Fibroblast of skin of right biceps (primary cell): Measurements from ENCODE around the gene AKAP7.
"Not testable (repeated sequence)": the region's sequence is repeated elsewhere in the genome, so short reads cannot be mapped to it uniquely, and the experiment has no call there.

Experiments
- DNase-seq: peaks from one replicate; pipeline ENCODE4 v3.0.0-alpha.2; 2013

Gene AKAP7

DNA sequence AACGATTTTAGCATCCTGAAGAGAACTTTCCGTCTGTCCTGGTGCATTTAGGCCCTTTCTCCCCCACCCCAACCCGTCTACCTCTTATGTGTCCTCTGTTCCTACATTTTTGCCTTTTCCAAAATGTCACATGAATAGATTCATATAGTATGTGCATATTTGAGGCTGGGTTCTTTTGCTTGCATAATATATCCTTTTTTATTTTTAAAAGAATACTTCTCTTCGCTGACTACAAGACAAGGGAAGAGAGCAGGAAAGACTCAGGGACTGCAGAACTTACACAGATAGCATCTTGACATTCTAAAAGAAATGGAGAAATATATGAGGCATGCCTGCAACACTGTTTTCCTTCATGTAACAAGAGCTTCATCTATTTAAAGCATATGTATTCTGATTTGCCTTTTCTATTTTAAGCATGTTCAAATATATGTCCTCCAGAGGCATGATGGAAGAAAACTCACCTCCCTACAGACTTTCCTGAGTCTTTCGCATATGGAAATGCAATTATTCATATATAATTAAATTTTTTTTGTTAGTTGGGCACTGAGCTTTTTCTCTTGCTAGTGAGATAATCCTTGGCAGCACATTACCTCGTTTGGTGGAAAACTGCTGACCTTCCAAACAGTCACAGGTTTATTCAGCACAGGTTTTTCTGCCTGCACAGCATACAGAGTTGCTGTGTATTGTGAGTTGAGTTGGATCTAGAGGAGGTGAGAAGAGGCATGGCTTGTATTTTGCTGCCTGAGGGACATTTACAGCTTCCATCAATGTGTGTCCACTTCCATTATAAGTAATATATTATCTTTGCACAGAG lies 170.0 kb downstream of the AKAP7 start:
- DNase-seq, result no peak

DNA sequence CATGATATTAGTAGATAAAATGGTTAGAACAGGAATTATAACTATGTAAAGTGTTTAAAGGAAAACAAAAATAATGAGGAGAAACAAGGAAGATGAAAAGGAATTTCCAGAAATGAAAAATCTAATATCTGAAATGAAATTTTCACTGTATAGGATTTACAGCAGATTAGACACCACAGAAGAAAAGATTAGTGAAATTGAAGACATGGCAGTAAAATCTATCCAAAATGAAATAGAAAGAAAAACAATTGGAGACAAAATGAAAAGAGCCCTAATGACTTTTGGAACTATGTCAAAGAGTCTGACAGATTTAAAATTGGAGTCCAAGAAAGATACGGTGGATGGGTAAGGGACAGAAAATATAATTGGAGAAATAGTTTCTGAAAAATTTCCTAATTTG lies 174.2 kb downstream of the AKAP7 start:
- DNase-seq, result no peak

DNA sequence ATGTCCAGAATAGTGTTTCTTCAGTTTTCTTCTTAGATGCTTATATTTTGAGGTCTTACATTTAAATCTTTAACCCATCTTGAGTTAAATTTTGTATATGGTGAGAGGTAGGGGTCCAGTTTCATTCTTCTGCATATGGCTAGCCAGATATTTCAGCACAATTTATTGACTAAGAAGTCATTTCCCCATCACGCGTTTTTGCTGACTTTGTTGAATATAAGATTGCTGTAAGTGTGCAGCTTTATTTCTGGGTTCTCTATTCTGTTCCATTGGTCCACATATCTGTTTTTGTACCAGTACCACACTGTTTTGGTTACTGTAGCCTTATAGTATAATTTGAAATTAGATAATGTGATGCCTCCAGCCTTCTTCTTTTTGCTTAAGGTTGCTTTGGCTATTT lies 179.6 kb downstream of the AKAP7 start:
- DNase-seq, result no peak

DNA sequence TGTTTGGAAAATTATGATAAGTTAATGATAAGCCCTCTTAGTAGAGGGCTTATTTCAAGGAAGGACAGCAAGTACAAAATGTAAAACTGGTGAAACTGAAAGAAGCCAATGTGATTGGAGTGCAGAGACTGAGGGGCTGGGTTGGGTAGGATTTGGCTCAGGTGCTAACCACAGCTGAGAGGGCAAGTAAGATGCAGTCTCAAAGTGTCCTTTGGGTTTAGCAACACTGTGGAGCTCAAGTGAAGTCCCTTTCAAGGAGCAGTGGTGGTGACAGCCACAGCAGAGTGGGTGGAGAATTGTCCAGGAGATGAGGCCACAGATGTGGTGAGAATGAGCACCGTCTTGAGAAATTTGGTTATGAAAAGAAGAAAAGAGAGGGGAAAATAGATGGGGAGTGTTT lies 181.4 kb downstream of the AKAP7 start:
- no peak for DNase-seq

GRCh38 chr6:131317516-131317915 lies 182.2 kb downstream of the AKAP7 start:
- DNase-seq, result no peak

- no peak for DNase-seq
Observed at GRCh38 chr6:131321589-131321988, 186.3 kb downstream of the AKAP7 start.

GRCh38 chr6:131322125-131322524 lies 186.9 kb downstream of the AKAP7 start:
- no peak for DNase-seq

- DNase-seq, result not testable (repeated sequence)
Observed at GRCh38 chr6:131325669-131326068, 190.4 kb downstream of the AKAP7 start.

DNA sequence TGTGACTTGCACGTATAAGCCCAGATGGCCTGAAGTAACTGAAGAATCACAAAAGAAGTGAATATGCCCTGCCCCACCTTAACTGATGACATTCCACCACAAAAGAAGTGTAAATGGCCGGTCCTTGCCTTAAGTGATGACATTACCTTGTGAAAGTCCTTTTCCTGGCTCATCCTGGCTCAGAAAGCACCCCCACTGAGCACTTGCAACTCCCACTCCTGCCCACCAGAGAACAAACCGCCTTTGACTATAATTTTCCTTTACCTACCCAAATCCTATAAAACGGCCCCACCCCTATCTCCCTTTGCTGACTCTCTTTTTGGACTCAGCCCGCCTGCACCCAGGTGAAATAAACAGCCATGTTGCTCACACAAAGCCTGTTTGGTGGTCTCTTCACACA lies 193.5 kb downstream of the AKAP7 start:
- DNase-seq, result not testable (repeated sequence)

GRCh38 chr6:131331151-131331550 lies 195.9 kb downstream of the AKAP7 start:
- no peak for DNase-seq

DNA sequence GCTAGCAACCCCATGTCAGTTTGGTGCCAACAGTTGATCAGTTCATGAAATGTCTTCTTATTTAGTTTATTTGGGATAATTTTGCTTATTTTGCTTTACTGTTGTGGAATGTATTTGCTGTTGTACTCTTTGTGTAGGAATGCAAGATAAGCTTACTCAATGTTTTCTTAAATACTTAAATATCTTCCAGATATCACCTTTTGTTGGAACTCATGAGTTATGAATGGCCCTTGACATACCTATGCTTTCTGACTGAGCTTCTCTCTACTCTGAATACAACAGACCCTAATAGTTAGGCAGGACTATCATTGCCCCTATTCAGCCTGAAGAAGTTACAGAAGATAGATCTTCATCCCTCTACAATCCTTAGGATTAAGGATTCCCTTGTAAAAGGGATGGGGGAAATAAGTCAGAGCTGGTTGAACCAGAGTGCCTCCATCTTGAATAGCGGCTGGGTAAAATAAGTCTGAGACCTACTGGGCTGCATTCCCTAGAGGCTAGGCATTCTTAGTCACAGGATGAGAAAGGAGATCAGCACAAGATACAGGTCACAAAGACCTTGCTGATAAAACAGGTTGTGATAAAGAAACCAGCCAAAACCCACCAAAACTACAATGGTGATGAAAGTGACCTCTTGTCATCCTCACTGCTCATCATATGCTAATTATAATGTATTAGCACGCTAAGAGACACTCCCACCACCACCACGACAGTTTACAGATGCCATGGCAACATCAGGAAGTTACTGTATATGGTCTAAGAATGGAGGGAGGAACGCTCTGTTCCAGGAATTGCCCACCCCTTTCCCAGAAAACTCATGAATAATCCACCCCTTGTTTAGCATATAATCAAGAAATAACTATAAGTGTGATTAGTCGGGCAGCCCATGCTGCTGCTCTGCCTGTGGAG lies 196.9 kb downstream of the AKAP7 start:
- DNase-seq, result no peak
